ENCODE data around the gene SYNC. TPM values are rescaled to one million over a fixed set of nuclear protein-coding genes. Genes with fewer than 3 reads are reported as not detected.
A peak's percentile ranks its signal among the peaks of the same experiment; 100 is the strongest.

The SYNC gene
- total and polyA plus RNA-seq, 9 of the 15 experiments (the other 6 are each of a cell fraction or from before 2014, with no cell fraction given) = 0.49 to 1.1 (median 0.87) TPM

DNA sequence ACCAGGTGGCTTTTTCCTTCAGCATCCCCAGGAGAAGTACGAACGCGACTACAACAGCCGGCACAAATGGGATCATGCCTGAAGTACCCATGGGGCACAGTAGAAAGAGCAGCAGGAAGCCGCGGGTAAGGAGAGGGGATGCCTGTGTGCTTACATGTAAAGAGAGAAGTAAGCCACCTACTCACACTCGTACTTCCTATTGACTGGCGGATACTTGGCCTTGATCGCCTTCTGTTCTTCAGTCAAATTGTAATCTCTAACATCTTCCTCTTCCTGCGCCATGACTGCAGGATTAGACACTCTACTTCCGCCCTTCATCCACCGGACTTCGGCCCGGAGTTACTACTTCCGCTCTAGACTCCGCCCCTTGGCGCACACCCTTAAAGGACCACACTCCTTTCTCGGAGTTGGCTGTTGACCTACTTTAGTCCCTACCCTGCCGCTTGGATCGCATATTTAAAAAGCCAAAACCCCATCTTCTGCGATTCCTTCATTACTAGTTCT is 52.3 kb downstream of the SYNC start, which contains the start of gene ZBTB8OS (continued):
- TF ChIP-seq, protein P1, sequence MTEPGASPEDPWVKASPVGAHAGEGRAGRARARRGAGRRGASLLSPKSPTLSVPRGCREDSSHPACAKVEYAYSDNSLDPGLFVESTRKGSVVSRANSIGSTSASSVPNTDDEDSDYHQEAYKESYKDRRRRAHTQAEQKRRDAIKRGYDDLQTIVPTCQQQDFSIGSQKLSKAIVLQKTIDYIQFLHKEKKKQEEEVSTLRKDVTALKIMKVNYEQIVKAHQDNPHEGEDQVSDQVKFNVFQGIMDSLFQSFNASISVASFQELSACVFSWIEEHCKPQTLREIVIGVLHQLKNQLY (CRISPR knock-in tag; conservative IDR thresholded peaks at IDR 0.05) = no peak
- TF ChIP-seq ZFP1 (CRISPR knock-in tag; IDR thresholded peaks at IDR 0.05) = no peak
- TF ChIP-seq ATF7 (IDR thresholded peaks at IDR 0.05) = no peak
- TF ChIP-seq RCOR1 (IDR thresholded peaks at IDR 0.05; ENCODE audit: borderline replicate concordance in 1 of 2, low read depth in 2 of 2, low read length in 2 of 2) = peak; percentile 42 to 64; a peak in 2 of 4 replicates
- TF ChIP-seq BCOR (IDR thresholded peaks at IDR 0.05) = peak; percentile 8; the same call in 1 of the 2 replicates
- no peak for TF ChIP-seq THAP7 (CRISPR knock-in tag; IDR thresholded peaks at IDR 0.05)
- TF ChIP-seq UBTF (IDR thresholded peaks at IDR 0.05; ENCODE audit: borderline replicate concordance in 1 of 2, low read depth in 2 of 2, low read length in 2 of 2) = no peak
- TF ChIP-seq ZNF780A (CRISPR knock-in tag; IDR thresholded peaks at IDR 0.05) = no peak
- TF ChIP-seq, protein P2, sequence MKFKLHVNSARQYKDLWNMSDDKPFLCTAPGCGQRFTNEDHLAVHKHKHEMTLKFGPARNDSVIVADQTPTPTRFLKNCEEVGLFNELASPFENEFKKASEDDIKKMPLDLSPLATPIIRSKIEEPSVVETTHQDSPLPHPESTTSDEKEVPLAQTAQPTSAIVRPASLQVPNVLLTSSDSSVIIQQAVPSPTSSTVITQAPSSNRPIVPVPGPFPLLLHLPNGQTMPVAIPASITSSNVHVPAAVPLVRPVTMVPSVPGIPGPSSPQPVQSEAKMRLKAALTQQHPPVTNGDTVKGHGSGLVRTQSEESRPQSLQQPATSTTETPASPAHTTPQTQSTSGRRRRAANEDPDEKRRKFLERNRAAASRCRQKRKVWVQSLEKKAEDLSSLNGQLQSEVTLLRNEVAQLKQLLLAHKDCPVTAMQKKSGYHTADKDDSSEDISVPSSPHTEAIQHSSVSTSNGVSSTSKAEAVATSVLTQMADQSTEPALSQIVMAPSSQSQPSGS (CRISPR knock-in tag; IDR thresholded peaks at IDR 0.05) = no peak
- TF ChIP-seq RBM17 (IDR thresholded peaks at IDR 0.05; ENCODE audit: borderline replicate concordance, low read depth, low read length) = no peak
- no peak for TF ChIP-seq ZNF133 (CRISPR knock-in tag; IDR thresholded peaks at IDR 0.05)
- no peak for TF ChIP-seq ZNF239 (CRISPR knock-in tag; IDR thresholded peaks at IDR 0.05)
- no peak for TF ChIP-seq DLX4 (CRISPR knock-in tag; IDR thresholded peaks at IDR 0.05)
- TF ChIP-seq FUS (optimal IDR thresholded peaks at IDR 0.05; ENCODE audit: low read depth, low read length) = no peak
- 0 out of 2 replicates have a peak, but pooled peaks have one; percentile 10 for TF ChIP-seq TAL1 (IDR thresholded peaks at IDR 0.05)
- no peak for TF ChIP-seq POLR2G (IDR thresholded peaks at IDR 0.05; ENCODE audit: low read depth, low read length)
- no peak for TF ChIP-seq EZH2 (IDR thresholded peaks at IDR 0.05; ENCODE audit: borderline replicate concordance, low read depth, low read length)
- TF ChIP-seq POLR2H (tag; IDR thresholded peaks at IDR 0.05; ENCODE audit: low read depth) = no peak
- TF ChIP-seq STAT5A (IDR thresholded peaks at IDR 0.05; ENCODE audit: borderline replicate concordance, low read length) = no peak
- no peak for TF ChIP-seq SIRT6 (IDR thresholded peaks at IDR 0.05; ENCODE audit: low read depth, low read length)
- TF ChIP-seq GABPB2 (CRISPR knock-in tag; conservative IDR thresholded peaks at IDR 0.05) = no peak
- no peak for TF ChIP-seq SMAD3 (CRISPR knock-in tag; conservative IDR thresholded peaks at IDR 0.05)
- TF ChIP-seq DPF2 (IDR thresholded peaks at IDR 0.05) = no peak; the same call in none of the 2 replicates
- no peak for TF ChIP-seq GTF2E2 (tag; IDR thresholded peaks at IDR 0.05)
- peak; percentile 62; the same call in 1 of the 2 replicates for TF ChIP-seq GTF2F1 (IDR thresholded peaks at IDR 0.05; ENCODE audit: low read depth, low read length)
- no peak for TF ChIP-seq CAMTA2 (CRISPR knock-in tag; conservative IDR thresholded peaks at IDR 0.05)

Measured in K562 (cell line).